GM12874 (cell line): Measurements from ENCODE around the gene SLC27A2.

ENCODE experiments used
- TF ChIP-seq, protein P1 (sequence below): IDR thresholded peaks from 2 replicates; pipeline ENCODE4 v1.5.1; 2011; ENCODE audit warnings: low read depth, mild to moderate bottlenecking, control low read depth, low read length, moderate library complexity; ENCODE audit not compliant: insufficient read depth

SLC27A2 gene

DNA sequence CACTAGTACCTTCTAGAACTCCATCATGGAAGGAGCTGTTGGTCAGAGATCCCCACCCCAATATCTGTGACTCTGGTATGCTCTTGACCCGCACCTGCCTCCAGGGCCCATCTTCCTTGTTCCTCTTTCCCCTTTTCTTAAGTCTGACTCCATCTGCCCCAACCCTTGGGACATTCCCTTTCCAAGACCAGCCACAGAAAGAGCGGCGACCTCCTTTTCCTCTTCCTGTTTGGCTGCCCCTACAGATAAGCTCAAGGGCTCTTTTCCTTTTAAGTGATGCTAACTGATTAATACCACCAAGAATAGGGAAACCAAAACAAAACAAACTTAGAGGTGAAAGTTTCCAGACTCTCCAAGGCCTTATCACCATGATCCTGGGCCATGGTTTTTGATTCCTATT lies 41.0 kb upstream of the SLC27A2 start:
- TF ChIP-seq, protein P1, sequence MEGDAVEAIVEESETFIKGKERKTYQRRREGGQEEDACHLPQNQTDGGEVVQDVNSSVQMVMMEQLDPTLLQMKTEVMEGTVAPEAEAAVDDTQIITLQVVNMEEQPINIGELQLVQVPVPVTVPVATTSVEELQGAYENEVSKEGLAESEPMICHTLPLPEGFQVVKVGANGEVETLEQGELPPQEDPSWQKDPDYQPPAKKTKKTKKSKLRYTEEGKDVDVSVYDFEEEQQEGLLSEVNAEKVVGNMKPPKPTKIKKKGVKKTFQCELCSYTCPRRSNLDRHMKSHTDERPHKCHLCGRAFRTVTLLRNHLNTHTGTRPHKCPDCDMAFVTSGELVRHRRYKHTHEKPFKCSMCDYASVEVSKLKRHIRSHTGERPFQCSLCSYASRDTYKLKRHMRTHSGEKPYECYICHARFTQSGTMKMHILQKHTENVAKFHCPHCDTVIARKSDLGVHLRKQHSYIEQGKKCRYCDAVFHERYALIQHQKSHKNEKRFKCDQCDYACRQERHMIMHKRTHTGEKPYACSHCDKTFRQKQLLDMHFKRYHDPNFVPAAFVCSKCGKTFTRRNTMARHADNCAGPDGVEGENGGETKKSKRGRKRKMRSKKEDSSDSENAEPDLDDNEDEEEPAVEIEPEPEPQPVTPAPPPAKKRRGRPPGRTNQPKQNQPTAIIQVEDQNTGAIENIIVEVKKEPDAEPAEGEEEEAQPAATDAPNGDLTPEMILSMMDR, result no peak

DNA sequence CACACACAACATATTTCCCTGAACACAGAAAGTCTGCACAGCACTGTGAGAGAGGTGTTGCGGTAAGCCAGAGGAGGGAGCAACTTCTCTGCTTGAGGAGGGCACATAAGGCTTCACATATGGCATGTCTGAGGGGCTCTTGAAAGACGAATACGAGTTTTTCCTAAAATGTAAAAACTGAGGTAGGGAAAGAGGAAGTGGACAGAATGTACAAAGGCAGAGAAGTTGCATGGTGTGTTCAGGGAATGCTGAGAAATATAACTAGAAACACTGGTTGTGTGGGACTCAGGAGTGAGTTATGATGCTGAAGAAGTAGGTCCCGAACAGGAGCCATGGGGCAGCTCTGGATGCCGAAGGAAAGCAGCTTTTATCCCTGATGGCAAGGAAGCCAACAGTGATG lies 40.1 kb upstream of the SLC27A2 start:
- TF ChIP-seq, protein P1, result no peak

DNA sequence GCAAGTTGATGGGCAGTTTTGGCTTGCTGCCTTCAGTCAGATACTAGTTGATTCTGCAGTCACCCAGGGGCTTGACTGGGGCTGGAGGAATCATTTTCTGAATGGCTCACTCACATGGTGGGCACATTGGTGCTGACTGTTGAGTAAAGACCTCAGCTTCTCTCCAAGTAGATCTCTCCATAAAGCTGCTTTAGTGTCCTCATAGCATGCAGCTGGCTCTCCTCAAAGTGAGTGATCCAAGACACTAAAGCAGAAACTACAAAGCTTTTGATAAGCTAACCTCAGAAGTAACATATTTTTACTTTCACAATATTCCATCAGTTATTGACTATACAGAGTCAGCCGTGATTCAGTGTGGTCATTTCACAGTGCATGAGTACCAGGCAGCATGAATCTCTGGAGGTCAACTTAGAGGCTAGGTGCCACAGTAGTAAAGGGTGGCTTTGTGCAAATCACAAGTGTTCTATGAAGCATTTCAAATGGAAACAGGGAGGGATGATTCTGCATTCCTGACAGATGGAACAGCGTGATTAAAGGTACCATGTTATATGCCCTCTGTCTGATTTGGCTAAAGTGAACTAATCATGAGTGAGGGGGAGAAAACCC lies 38.6 kb upstream of the SLC27A2 start:
- TF ChIP-seq, protein P1, result no peak

GRCh38 chr15:50144341-50145120 lies 37.5 kb upstream of the SLC27A2 start:
- TF ChIP-seq, protein P1, result no peak

DNA sequence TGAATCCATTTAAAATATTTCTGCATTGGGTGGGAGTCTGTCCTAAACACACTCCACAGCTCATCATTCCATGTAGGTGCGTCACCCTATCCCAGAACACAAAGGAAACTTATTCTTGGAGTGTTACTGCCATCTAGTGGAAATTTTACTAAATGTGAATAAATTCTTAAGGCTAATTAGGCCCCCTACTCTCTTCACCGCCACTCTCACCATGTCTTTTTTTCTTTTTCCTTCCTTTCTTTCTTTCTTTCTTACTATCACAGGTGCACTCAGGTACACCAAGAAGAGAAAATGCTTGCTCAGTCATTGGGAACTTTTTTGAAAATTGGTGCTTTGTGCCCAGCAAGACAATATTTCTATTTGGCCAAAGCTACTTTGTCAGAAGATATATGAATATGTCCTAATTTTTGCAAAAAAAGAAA lies 36.5 kb upstream of the SLC27A2 start:
- TF ChIP-seq, protein P1, result peak; percentile 16; the same call in 1 of the 2 replicates

DNA sequence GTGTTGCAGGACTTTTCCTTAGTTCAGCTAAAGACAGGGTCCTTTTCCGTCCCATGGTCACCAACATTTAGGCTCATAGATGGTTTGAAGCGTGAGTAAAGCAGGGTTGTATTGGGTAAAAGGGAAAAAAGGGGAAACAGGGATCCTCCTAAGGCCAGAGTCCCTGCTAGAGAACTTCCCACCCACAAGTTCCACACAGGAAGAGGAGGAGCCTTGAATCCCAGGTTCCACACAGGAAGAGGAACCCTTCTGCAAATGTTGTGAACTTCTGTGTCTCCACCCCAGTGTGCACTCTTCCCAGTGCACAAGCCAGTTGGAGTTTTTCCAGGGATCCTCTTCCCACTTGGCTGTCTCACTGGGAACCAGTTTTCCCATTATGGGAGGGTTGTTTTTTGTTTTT lies 35.4 kb upstream of the SLC27A2 start:
- TF ChIP-seq, protein P1, result no peak

GRCh38 chr15:50148362-50148963 lies 33.5 kb upstream of the SLC27A2 start:
- TF ChIP-seq, protein P1, result no peak
